Superior temporal gyrus (tissue), 1 donor: ENCODE measurements around the gene C6orf136.

Source experiments
- DNase-seq: peaks from one replicate; pipeline ENCODE4 v3.0.0-alpha.2; 2016; ENCODE audit errors: extremely low spot score

The C6orf136 gene

GRCh38 chr6:30686009-30686907 is 39.3 kb downstream of the C6orf136 start, which contains the start of gene PPP1R18:
PPP1R18 (minus strand) TSS chr6:30686645; CDS start chr6:30686018, 627 bp downstream.
- DNase-seq: no peak

- DNase-seq: peak; percentile 17
Observed at GRCh38 chr6:30686908-30687658, 40.1 kb downstream of the C6orf136 start.

GRCh38 chr6:30687659-30688431 is 40.9 kb downstream of the C6orf136 start:
- DNase-seq: peak; percentile 21

GRCh38 chr6:30688569-30688968 is 41.6 kb downstream of the C6orf136 start:
- DNase-seq: no peak

- DNase-seq: no peak
Observed at GRCh38 chr6:30689022-30689865, 42.3 kb downstream of the C6orf136 start.

GRCh38 chr6:30689985-30690384 is 43.1 kb downstream of the C6orf136 start:
- DNase-seq: no peak

- DNase-seq: peak; percentile 81
Observed at GRCh38 chr6:30690403-30691207, 43.7 kb downstream of the C6orf136 start, which contains the start of gene NRM. NRM (minus strand) TSS chr6:30690984; CDS start chr6:30690974, 10 bp downstream.

- DNase-seq: no peak
Observed at GRCh38 chr6:30691208-30691847, 44.4 kb downstream of the C6orf136 start.

- no peak for DNase-seq
Observed at GRCh38 chr6:30696432-30696831, 49.5 kb downstream of the C6orf136 start.

- DNase-seq: no peak
Observed at GRCh38 chr6:30700340-30700739, 53.4 kb downstream of the C6orf136 start.
